ENCODE results near the gene LRMDA.

Gene LRMDA

GRCh38 chr10:76303682-76304316, 872.4 kb downstream of the LRMDA start:
- Mint-ChIP-seq H3K9me3 (no peaks in the 10 kb centered on the region), H3K27ac (no peak overlapping the region), H3K4me1 (no peaks in the 10 kb centered on the region), H3K4me3 (no peak overlapping the region), H3K36me3 (no peaks in the 10 kb centered on the region), H3K27me3 (no peaks in the 10 kb centered on the region)
- CTCF ChIA-PET, result no interaction called here
- no peak for DNase-seq

DNA sequence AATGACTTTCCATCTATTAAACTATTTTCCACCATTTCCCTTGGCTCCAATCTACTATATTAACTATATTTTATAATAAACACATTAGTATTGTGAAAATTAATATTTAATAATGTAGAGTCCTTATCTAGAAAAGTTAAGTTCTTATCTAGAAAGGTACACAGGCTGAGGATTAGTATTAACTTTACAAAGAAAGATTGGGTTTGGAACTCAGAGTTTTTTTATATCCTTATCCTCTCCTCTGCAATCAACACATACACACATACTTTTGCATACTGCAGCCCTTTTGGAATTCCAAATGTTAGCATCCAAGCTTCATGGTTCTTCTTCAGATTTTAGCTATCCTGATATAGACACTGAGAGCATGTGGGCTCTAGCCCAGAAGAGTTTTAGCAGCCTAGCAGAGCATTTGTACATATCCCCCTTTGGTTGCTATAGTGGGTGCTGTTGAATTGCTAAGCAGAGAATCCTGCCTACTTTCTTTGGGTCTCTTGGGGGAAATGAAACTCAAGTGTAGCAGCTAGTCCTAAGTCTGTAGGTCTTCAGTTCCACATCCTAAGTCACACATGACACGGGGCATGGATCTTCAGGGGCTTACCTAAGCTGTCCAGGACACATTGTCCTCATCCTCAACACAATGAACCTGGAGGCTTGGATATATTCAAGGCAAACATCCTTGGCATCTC, 874.6 kb downstream of the LRMDA start:
- Mint-ChIP-seq H3K27me3 (no peaks in the 10 kb centered on the region), H3K9me3 (no peaks in the 10 kb centered on the region), H3K4me1 (no peaks in the 10 kb centered on the region), H3K4me3 (no peak overlapping the region), H3K27ac (no peak overlapping the region), H3K36me3 (no peaks in the 10 kb centered on the region)
- no peak for DNase-seq
- CTCF ChIA-PET, result no interaction called here

- Mint-ChIP-seq H3K9me3 (no peaks in the 10 kb centered on the region), H3K27ac (no peak overlapping the region), H3K4me3 (no peak overlapping the region), H3K36me3 (no peaks in the 10 kb centered on the region), H3K4me1 (no peaks in the 10 kb centered on the region), H3K27me3 (no peaks in the 10 kb centered on the region)
- CTCF ChIA-PET, result no interaction called here
- DNase-seq, result no peak
Observed at GRCh38 chr10:76306856-76307255, 875.4 kb downstream of the LRMDA start.

- Mint-ChIP-seq H3K4me3 (no peak overlapping the region), H3K27me3 (no peaks in the 10 kb centered on the region), H3K4me1 (no peaks in the 10 kb centered on the region), H3K36me3 (no peaks in the 10 kb centered on the region), H3K27ac (no peak overlapping the region), H3K9me3 (no peaks in the 10 kb centered on the region)
- no peak for DNase-seq
- CTCF ChIA-PET, result no interaction called here
Observed at GRCh38 chr10:76309070-76309469, 877.6 kb downstream of the LRMDA start.

DNA sequence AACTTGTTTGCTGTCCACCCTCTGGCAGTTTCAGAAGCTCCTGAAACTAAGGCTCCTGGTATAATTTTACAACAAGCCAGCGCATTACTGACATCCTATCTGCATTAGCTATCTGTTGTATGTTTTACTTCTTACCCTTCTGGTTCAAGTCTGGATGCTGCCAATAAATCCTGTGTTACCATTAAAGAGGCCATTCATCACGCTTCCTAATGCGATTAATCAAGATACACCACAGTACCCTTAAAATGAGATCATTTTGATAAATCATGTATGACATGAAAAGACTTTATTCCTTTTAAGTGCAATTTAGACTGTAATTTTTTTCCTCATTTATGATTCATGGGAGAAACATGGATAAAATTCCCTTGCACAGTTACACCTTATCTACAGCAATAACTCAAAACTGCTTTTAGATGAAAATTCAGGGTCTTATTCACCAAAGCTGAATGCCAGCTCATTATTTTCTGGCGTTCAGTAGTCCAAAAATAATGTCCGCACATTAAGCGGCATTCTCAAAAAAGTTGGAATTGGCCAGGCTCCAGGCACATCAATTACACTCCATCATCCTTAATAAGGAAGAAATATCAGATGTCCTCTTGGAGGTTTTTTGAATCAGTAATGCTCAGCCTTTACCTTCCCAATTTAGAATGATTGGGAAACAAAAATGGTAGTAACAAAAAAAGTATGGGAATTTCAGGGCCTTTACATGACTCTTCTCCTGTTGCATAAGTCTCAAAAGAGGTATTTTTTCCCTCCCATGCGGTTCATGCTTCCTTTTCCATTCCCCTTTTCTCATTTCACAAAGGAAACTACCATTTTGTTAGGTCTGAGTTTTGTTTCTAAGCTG, 878.5 kb downstream of the LRMDA start:
- no peak for DNase-seq
- H3K27ac Mint-ChIP-seq, result no peak overlapping the region
- no peaks in the 10 kb centered on the region for H3K9me3 Mint-ChIP-seq
- no peak overlapping the region for H3K4me3 Mint-ChIP-seq
- H3K27me3 Mint-ChIP-seq, result no peaks in the 10 kb centered on the region
- H3K36me3 Mint-ChIP-seq, result no peaks in the 10 kb centered on the region
- CTCF ChIA-PET, result no interaction called here
- H3K4me1 Mint-ChIP-seq, result no peaks in the 10 kb centered on the region

DNA sequence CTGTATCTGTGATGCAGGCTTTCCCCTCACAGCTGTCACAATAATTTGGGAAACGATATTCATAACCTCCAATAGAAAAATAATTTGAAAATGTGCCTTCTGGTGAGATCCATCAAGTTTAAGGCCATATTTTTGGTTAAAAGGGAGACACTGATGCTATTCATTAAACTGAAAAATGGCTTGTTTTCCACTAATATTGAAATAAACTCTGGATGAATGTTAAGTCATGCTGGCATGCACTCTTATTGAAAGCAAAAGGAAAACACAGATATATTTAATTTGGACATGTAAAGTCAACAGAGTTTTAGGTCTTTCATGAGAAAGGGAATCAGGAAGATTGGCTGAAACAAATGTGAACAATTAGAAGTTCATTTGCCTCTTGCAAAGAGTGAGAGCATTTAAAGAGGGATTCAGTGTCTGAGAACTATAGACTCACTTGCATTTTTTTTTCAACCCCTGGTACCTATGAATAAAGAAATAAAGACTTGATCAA, 879.2 kb downstream of the LRMDA start:
- no peak overlapping the region for H3K27ac Mint-ChIP-seq
- no peaks in the 10 kb centered on the region for H3K36me3 Mint-ChIP-seq
- no peaks in the 10 kb centered on the region for H3K27me3 Mint-ChIP-seq
- H3K9me3 Mint-ChIP-seq, result no peaks in the 10 kb centered on the region
- DNase-seq, result no peak
- CTCF ChIA-PET, result no interaction called here
- no peak overlapping the region for H3K4me3 Mint-ChIP-seq
- no peaks in the 10 kb centered on the region for H3K4me1 Mint-ChIP-seq

GRCh38 chr10:76311752-76312636, 880.6 kb downstream of the LRMDA start:
- Mint-ChIP-seq H3K27ac (no peak overlapping the region), H3K36me3 (no peaks in the 10 kb centered on the region), H3K27me3 (no peaks in the 10 kb centered on the region), H3K4me1 (no peaks in the 10 kb centered on the region), H3K9me3 (peaks cover 3% of the 10 kb centered on the region), H3K4me3 (no peak overlapping the region)
- CTCF ChIA-PET, result no interaction called here
- DNase-seq, result no peak

GRCh38 chr10:76315240-76315639, 883.8 kb downstream of the LRMDA start:
- no peaks in the 10 kb centered on the region for H3K36me3 Mint-ChIP-seq
- CTCF ChIA-PET, result no interaction called here
- H3K27ac Mint-ChIP-seq, result no peak overlapping the region
- H3K27me3 Mint-ChIP-seq, result no peaks in the 10 kb centered on the region
- no peak overlapping the region for H3K4me3 Mint-ChIP-seq
- no peaks in the 10 kb centered on the region for H3K4me1 Mint-ChIP-seq
- H3K9me3 Mint-ChIP-seq, result peaks cover 3% of the 10 kb centered on the region
- DNase-seq, result no peak

GRCh38 chr10:76316234-76316633, 884.8 kb downstream of the LRMDA start:
- Mint-ChIP-seq H3K27me3 (no peaks in the 10 kb centered on the region), H3K36me3 (no peaks in the 10 kb centered on the region), H3K9me3 (peaks cover 3% of the 10 kb centered on the region), H3K4me1 (no peaks in the 10 kb centered on the region), H3K4me3 (no peak overlapping the region), H3K27ac (no peak overlapping the region)
- CTCF ChIA-PET, result no interaction called here
- DNase-seq, result no peak

GRCh38 chr10:76317078-76317477, 885.7 kb downstream of the LRMDA start:
- H3K27me3 Mint-ChIP-seq, result no peaks in the 10 kb centered on the region
- no peak overlapping the region for H3K27ac Mint-ChIP-seq

DNA sequence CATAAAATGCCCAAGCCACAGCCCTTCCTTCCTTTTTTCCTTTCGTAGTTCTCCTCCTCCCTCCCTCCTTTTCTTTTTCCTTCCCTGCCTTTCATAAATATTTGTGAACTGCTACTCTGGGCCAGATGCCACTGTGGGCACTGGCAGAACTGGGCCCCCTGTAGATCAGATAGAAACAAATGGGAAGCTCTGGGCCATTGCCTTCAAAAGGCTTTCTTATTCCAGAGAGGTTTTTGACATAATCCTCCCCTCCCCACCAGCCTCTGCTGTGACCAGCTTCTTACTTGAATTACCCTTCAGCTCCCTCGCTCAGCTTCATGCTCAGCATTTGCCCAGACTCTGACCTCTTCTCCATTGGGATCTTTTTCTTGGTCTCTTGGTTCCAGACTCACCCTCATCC, 886.8 kb downstream of the LRMDA start:
- no peak overlapping the region for H3K27ac Mint-ChIP-seq
- H3K27me3 Mint-ChIP-seq, result no peaks in the 10 kb centered on the region
- H3K36me3 Mint-ChIP-seq, result no peaks in the 10 kb centered on the region
- DNase-seq, result no peak
- H3K4me3 Mint-ChIP-seq, result no peak overlapping the region
- CTCF ChIA-PET, result no interaction called here
- H3K4me1 Mint-ChIP-seq, result no peaks in the 10 kb centered on the region
- H3K9me3 Mint-ChIP-seq, result peaks cover 3% of the 10 kb centered on the region

More at GRCh38 chr10:76317078-76317477, 885.7 kb downstream of the LRMDA start:
- Mint-ChIP-seq H3K4me3 (no peak overlapping the region), H3K9me3 (peaks cover 3% of the 10 kb centered on the region), H3K4me1 (no peaks in the 10 kb centered on the region), H3K36me3 (no peaks in the 10 kb centered on the region)
- CTCF ChIA-PET, result no interaction called here
- DNase-seq, result no peak

- CTCF ChIA-PET, result no interaction called here
- no peaks in the 10 kb centered on the region for H3K27me3 Mint-ChIP-seq
Observed at GRCh38 chr10:76319661-76320060, 888.2 kb downstream of the LRMDA start.

GRCh38 chr10:76324283-76324682, 892.9 kb downstream of the LRMDA start:
- no peak for DNase-seq
- Mint-ChIP-seq H3K9me3 (no peaks in the 10 kb centered on the region), H3K27me3 (no peaks in the 10 kb centered on the region), H3K4me1 (no peaks in the 10 kb centered on the region), H3K4me3 (no peak overlapping the region), H3K36me3 (no peaks in the 10 kb centered on the region), H3K27ac (no peak overlapping the region)
- CTCF ChIA-PET, result no interaction called here

More at GRCh38 chr10:76319661-76320060, 888.2 kb downstream of the LRMDA start:
- DNase-seq, result no peak
- Mint-ChIP-seq H3K36me3 (no peaks in the 10 kb centered on the region), H3K4me1 (no peaks in the 10 kb centered on the region), H3K27ac (no peak overlapping the region), H3K4me3 (no peak overlapping the region), H3K9me3 (peaks cover 3% of the 10 kb centered on the region)

GRCh38 chr10:76327441-76327840, 896.0 kb downstream of the LRMDA start:
- Mint-ChIP-seq H3K27ac (no peak overlapping the region), H3K36me3 (no peaks in the 10 kb centered on the region), H3K9me3 (no peaks in the 10 kb centered on the region), H3K27me3 (no peaks in the 10 kb centered on the region), H3K4me1 (no peaks in the 10 kb centered on the region), H3K4me3 (no peak overlapping the region)
- CTCF ChIA-PET, result no interaction called here
- no peak for DNase-seq
